ENCODE data around the gene WNT8B.
A peak's percentile ranks its signal among the peaks of the same experiment; 100 is the strongest.

The WNT8B gene

DNA sequence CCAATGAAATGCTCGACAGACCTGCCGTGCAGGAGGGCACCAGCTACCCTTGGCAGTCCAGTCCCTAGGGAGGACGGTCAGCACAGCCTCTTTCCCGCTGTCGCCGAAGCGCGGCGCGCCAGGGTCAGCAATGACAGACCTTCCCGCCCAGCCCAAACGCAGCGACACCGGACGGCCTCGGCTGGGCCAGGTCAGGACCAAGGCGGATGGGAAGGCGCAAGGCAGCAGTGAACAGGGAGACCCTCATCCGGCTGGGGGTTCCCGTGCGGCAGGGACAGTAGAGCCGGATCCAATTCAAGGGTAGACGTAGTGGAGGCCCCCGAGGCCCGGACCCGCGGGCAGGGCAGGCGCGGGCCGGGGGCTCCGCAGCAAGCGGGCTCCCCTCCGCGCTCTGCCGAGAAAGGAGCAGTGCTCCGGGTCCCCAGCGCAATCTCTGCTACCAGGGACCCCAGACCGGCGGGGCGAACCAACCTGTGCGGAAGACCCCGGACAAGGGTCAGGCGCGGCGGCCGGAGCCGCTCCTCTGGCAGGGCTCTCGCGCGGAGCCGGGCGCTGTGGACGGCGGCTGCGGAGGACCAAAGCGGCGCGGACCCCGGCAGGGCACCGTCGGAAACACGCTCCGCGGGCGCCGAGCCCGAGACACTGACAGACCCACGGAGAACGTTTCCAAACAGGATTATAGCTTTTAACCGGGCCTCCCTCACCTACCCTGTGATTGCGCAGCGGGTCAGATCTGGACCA lies 56.7 kb downstream of the WNT8B start, which contains the start of gene SEC31B:
Gene SEC31B (minus strand): TSS at position 551 of the 741 bp plus-strand sequence. CDS start 2,909 bp downstream, outside the sequence.
- no peak for DNase-seq

- DNase-seq: no peak
Observed at GRCh38 chr10:100520811-100521210, 58.0 kb downstream of the WNT8B start.

DNA sequence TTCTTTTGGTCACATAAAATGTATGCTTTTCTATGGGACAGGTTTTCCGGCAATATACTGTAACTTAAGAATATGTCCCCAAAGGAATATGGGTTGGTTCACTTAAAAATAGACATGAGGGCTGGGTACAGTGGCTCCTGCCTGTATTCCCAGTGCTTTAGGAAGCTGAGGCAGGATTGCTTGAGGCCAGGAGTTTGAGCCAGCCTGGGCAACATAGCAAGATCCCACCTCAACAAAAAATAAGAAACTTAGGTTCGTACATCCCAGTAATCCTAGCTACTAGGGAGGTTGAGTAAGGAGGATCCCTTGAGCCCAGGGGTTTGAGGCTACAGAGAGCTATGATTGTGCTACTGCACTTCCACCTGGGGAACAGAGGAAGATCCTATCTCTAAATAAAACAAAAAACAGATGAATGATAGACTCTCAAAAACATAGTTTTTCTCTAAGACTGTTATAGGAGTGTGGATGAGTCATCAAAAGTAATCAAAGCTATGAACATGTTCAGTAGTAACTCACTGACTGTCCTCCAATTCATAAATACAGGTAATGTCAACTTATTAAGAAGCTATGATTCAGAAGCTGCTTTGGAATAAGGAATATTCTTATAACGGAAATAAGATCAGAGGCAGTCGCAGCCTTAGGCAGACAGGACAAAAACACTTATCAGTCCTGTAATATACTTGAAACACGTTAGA lies 59.4 kb downstream of the WNT8B start:
- no peak for DNase-seq

DNA sequence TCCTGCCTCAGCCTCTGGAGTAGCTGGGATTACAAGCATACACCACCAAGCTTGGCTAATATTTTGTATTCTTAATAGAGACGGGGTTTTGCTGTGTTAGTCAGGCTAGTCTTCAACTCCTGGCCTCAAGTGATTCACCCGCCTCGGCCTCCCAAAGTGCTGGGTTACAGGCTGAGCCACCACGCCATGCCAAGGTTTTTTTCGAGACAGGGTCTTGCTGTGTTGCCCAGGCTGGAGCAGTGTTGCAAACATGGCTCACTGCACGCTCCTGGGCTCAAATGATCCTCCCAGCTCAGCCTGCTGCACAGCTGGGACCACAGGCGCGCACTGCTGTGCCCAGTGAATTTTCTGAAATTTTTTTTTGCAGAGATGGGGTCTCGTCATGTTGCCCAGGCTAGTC lies 60.1 kb downstream of the WNT8B start:
- no peak for DNase-seq

GRCh38 chr10:100524206-100524605 lies 61.4 kb downstream of the WNT8B start:
- DNase-seq: no peak

DNA sequence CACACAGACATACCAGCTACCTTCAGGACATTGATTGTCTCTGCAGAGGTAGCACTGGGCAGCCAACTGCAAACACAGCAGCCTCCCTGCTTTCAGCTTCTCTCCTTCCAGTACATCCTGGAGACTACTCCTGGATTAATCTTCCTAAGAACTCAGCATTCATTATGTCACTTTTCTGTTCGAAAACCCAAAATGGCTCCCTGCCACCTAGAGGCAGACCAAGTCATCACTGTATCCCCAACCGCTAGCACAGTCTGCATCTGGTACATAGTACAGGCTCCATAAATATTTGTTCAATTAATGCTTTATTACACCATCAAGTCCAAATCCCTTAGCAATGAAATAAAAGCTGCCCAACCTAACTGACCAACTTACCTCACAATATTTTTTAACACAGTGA lies 61.8 kb downstream of the WNT8B start:
- DNase-seq: no peak

DNA sequence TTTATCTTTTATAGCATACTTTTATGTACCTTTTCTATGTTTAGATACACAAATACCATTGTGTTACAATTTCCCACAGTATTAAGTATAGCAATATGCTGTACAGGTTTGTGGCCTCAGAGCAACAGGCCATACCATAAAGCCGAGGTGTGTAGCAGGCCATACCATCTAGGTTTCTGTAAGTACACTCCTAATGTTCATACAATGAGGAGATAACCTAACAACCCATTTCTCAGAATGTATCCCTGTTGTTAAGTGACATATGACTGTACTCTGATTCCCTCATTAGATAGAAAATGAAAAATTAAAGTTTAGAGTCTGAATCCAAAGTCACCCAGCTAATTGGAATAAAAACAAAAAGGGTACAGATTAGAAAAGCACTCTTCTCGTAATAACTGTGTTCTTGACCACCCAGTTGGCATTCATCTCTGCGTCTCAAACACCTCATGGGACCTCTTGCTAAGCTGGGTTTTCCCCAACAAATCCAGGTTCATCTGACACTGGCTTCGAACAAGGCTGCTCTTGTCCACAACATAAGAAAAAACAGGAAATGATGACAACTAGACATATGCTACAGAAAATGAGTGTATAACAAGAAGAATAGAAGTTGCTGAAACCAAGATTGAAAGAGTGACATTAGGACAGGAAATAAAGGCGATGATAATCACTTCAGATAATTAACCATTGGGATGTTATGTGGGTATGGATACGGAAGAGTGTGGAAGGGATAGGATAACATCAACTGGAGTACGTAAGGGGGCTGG lies 65.5 kb downstream of the WNT8B start:
- peak; percentile 18 to 46 (median 35) for DNase-seq

GRCh38 chr10:100528921-100529474 lies 66.2 kb downstream of the WNT8B start:
- peak; percentile 24 to 43 (median 30) for DNase-seq

- DNase-seq: peak; percentile 90 to 94 (median 93)
Observed at GRCh38 chr10:100529475-100530298, 66.9 kb downstream of the WNT8B start, which contains the start of gene NDUFB8. Gene NDUFB8 (minus strand): TSS chr10:100529871. CDS start chr10:100529851, 20 bp downstream.

GRCh38 chr10:100531761-100532160 lies 69.0 kb downstream of the WNT8B start:
- DNase-seq: no peak
